Stromal cell of bone marrow (primary cell): Measurements from ENCODE around the gene PDE4D.
"Not testable (repeated sequence)": the region's sequence is repeated elsewhere in the genome, so short reads cannot be mapped to it uniquely, and the experiment has no call there.

ENCODE experiments used
- DNase-seq: peaks from one replicate; pipeline ENCODE4 v3.0.0-alpha.2; 2012; ENCODE audit warnings: low read depth

The PDE4D gene

DNA sequence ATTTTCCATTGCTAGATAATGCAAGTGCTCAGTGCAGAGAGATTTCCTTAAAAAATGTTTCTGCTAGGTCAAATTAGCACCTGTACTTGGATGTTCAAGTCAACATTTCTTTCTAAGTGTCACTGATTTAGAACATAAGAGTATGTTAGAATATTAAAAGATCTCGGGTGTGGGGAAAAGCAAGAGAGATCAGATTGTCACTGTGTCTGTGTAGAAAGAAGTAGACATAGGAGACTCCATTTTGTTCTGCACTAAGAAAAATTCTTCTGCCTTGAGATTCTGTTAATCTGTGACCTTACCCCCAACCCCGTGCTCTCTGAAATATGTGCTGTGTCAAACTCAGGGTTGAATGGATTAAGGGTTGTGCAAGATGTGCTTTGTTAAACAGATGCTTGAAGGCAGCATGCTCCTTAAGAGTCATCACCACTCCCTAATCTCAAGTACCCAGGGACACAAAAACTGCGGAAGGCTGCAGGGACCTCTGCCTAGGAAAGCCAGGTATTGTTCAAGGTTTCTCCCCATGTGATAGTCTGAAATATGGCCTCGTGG is 429.8 kb downstream of the PDE4D start:
- not testable (repeated sequence) for DNase-seq

DNA sequence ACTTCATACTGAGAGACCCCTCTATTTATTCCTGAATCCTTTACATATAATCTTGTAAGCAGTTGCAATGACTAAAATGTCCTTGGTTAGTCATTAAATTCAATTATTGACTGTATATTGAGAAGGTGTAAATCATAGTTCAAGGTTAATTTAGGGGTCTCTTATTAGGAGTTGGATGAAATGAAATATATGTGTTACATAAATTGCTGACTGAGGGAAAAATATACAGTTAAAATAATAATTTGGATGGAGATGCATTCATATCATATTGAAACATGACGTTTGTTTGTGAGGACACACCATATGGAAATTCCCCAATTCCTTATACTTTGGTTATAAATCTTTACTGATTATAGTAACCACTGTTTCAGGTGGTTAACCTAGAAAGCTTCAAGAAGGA is 430.6 kb downstream of the PDE4D start:
- DNase-seq = no peak

GRCh38 chr5:59460368-59461153 is 433.0 kb downstream of the PDE4D start:
- no peak for DNase-seq

DNA sequence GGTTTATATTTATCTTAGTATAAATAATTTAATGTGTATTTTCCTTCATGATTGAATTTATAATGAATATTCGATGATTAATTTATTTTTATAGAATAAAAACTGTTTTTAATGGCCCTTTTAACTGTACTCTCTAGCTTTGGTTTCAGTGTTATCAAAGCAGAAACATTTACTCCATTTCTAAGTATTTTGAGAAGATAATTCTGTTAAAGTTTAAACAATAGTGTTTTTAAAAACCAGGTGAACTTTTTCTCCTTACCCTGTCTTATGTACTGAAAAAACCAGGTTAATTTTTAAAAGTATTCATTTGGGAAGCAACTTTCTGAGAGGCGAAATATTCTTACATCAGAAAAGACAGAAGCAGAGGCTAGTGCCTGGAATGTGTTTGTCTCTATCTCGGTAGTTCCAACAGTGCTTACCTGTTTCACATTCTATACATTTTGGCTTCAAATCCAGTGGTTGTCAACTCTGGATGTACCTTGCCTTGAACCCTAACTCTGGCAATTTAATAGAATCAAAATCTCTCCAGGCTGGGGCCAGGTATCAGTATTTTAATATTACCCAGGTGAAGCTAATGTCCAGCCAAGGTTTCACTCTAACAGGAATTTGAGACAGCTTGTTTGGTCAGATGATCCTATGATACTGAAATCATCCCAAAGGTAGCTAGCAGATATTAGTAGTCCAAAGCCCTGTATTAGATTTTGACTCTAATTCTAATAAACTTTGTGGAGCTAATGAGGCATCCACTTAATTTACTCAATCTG is 434.4 kb downstream of the PDE4D start:
- no peak for DNase-seq

DNA sequence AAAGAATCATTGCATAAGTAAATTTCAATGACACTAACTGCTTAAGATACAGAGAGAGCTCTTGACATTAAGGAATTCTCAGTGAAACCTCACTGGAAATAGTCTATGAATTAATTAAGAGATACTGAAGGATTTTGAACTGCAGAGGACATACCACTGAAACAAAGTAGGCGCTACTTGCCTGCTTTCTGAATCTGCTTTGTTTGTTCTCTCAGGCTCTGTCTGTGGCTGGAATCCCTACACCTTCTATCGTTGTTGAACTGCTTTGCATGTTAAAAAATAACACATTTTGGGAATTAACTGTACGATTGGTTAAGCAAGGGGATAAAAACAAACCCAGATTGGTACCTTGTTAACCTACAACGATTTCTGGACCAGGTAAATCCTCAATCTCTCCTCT is 435.2 kb downstream of the PDE4D start:
- DNase-seq = no peak

GRCh38 chr5:59449905-59450644 is 443.5 kb downstream of the PDE4D start:
- no peak for DNase-seq

GRCh38 chr5:59446356-59446755 is 447.2 kb downstream of the PDE4D start:
- DNase-seq = no peak

GRCh38 chr5:59445741-59446140 is 447.8 kb downstream of the PDE4D start:
- DNase-seq = no peak

- no peak for DNase-seq
Observed at GRCh38 chr5:59439303-59439702, 454.2 kb downstream of the PDE4D start.

DNA sequence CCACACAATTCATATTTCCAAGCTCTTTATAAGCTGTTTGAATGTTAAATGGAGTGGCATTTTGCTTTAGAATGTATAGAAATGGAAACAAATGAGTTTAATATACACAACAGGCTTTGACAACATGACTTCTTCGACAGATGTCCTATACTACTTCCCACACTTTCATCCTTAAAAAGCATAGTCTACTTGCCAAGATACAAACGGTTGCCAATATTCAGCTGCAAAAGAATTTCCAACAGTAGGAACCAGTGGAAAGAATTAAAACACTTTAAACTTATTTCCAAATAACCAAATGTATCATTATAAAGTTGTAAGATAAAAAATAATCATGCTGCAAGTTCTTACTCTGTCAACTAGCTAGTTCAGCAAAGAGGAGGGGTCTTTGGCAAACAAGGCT is 456.4 kb downstream of the PDE4D start:
- DNase-seq = no peak

GRCh38 chr5:59436364-59437148 is 457.0 kb downstream of the PDE4D start:
- DNase-seq = no peak

DNA sequence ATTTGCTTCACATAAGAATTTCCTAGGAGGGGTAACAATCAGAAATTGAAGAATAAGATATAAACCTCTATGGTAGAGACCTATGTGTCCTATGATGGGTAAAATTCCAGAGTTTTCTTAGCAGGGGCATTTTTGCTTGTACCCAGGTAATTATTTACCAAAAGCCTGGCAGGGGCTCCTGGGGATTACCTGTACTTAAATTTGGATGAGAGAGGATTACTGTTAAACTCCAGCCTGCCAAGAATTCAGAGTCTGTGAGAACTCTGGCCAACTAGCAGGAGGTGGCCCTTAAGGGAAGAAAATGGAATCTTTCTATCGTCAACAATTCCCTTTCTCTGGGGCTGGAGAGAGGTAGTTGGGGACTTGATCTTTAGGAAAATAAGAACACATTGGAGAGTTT is 460.4 kb downstream of the PDE4D start:
- DNase-seq = no peak

DNA sequence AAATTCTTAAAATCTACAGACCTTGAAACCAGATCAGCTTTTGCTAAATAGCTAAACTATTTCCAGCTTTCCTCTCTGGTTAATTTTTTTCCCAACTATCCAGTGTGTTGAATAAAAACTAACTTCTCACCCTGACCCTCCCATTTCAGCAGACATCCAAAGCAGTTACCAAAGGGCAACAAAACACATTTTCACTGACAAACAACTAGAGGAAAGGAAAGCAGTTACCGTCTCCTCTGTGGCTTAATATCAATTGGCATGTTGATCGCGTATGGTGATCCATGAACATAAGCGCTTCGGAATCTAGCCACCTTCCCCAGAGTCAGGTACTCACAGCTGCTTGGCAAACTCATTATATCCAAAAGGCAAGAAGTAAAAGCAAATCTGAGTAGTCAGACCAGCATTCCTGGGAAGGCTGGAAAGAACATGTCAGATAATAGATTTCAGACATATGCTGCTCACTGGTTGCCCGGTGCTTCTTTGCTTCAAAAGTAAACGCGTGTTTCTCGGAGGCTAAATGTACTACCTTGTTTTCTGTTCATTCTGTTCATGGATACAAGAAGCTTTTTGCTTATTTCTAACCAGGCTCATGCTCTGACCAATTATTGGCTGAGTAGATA is 463.4 kb downstream of the PDE4D start:
- no peak for DNase-seq

- DNase-seq = no peak
Observed at GRCh38 chr5:59428391-59428790, 465.1 kb downstream of the PDE4D start.

DNA sequence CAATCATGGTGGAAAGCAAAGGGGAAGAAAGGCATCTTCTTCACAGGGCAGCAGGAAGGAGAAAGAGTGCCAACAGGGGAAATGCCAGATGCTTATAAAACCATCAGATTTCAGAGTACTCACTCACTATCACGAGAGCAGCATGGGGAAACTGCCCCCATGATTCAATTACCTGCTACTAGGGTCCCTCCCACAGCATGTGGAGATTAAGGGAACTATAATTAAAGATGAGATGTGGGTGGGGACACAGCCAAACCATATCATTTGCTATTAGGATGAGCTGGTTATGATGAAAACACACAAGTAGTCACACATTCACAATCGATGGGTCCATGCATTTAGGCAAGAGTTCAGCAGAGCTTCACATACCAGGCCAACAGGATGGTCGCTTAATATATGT is 469.0 kb downstream of the PDE4D start:
- no peak for DNase-seq

DNA sequence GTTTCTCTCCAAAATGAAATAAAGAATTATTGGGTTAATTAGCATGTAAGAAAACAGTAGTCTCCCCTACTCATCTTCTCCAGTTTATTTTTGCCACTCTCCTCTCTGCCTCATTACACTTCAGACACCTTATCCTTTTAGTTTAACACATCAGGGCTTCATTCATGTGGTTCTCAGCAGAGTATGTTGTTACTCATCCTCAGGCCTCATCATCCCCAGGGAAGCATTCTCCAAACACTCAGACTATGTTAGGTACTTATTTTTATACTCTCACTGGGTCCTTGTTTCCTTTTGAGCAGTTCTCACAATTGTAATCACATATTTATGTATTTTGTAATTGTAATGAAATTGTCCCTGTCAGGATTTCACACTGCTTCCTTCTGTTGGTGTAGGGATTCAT is 470.5 kb downstream of the PDE4D start:
- peak; percentile 1 for DNase-seq

- DNase-seq = no peak
Observed at GRCh38 chr5:59421986-59422941, 471.3 kb downstream of the PDE4D start.

- no peak for DNase-seq
Observed at GRCh38 chr5:59420596-59420995, 472.9 kb downstream of the PDE4D start.

DNA sequence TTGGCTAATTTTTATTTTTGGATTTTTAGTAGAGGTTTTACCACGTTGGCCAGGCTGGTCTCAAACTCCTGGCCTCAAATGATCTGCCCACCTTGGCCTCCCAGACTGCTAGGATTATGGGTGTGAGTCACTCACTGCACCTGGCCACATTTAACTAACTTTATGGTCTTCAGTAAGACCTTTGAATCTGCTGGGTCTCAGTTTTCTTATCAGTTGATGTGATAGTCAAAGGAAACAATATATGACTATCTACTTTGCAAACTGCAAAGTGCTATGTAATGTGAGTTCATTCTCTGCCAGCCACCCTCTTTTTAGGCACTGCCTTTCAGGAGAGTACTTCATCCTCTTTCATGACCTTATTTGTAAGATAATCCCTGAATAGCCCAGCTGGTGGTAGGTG is 474.7 kb downstream of the PDE4D start:
- DNase-seq = no peak

DNA sequence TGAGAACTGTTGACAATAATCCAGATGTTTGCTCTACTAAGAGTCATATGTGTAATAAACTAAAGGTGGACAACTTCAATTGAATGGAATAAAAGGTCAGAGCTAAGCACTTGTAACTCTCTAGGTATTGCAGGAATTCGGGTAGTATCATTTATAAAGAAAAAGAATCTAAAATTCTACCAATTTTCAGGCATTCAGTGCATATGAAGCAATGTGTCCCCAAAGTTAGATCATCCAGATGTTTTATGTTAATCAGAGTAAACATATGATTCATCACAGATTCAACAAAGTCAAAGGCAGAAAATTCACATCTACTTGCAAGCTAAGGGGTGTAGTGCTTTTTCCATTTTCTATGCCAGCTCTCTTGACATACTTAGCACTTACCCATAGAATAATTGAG is 477.1 kb downstream of the PDE4D start:
- DNase-seq = no peak
